SK-MEL-5 (cell line): ENCODE results near the gene MAML2. TPM values are rescaled to one million over a fixed set of nuclear protein-coding genes. Genes with fewer than 3 reads are reported as not detected.

Experiments used
- DNase-seq: peaks from one replicate; pipeline ENCODE4 v3.0.0-alpha.2; 2016; ENCODE audit warnings: low read depth, low spot score
- in situ Hi-C: cut with HindIII; loops from 2 replicates; pipeline ENCODE4 v1.10.0; 2016; ENCODE audit warnings: low sequenced_read_pairs, high pct_unique_total_duplicates, low pct_unique_long_range_greater_than_20kb
- total RNA-seq: library from RNA; depleted of rRNA; stranded (reverse); fragments of >200 nt; shearing (Covaris generic); gene quantifications from 2 replicates; pipeline ENCODE4 v1.2.3, GENCODE V29; 2014

Gene MAML2
- total RNA-seq, 1 experiment from 2014 or later, result 3.5 TPM

- in situ Hi-C loops, result no loop called here
Measured at GRCh38 chr11:96074551-96075310, 268.3 kb downstream of the MAML2 start.

GRCh38 chr11:96073536-96073935, 269.5 kb downstream of the MAML2 start:
- no peak for DNase-seq
- in situ Hi-C loops, result no loop called here

More at GRCh38 chr11:96074551-96075310, 268.3 kb downstream of the MAML2 start:
- no peak for DNase-seq

GRCh38 chr11:96072592-96072991, 270.4 kb downstream of the MAML2 start:
- DNase-seq, result no peak
- in situ Hi-C loops, result no loop called here

- DNase-seq, result no peak
- in situ Hi-C loops, result no loop called here
Measured at GRCh38 chr11:96070453-96070852, 272.5 kb downstream of the MAML2 start.

- peak; percentile 62 for DNase-seq
- in situ Hi-C loops, result no loop called here
Measured at GRCh38 chr11:96067160-96067559, 275.8 kb downstream of the MAML2 start.

- in situ Hi-C loops, result no loop called here
- DNase-seq, result no peak
Measured at GRCh38 chr11:96065379-96065778, 277.6 kb downstream of the MAML2 start.

GRCh38 chr11:96063886-96064285, 279.1 kb downstream of the MAML2 start:
- in situ Hi-C loops, result no loop called here
- no peak for DNase-seq

GRCh38 chr11:96063053-96063452, 279.9 kb downstream of the MAML2 start:
- DNase-seq, result no peak
- in situ Hi-C loops, result no loop called here

- no peak for DNase-seq
- in situ Hi-C loops, result no loop called here
Measured at GRCh38 chr11:96062134-96062533, 280.9 kb downstream of the MAML2 start.

GRCh38 chr11:96061730-96062129, 281.3 kb downstream of the MAML2 start:
- in situ Hi-C loops, result no loop called here
- no peak for DNase-seq

- peak; percentile 89 for DNase-seq
Measured at GRCh38 chr11:96061069-96061468, 281.9 kb downstream of the MAML2 start.

GRCh38 chr11:96057502-96057901, 285.5 kb downstream of the MAML2 start:
- in situ Hi-C loops, result no loop called here
- no peak for DNase-seq

More at GRCh38 chr11:96061069-96061468, 281.9 kb downstream of the MAML2 start:
- in situ Hi-C loops, result no loop called here

GRCh38 chr11:96056576-96056975, 286.4 kb downstream of the MAML2 start:
- DNase-seq, result no peak
- in situ Hi-C loops, result no loop called here

- in situ Hi-C loops, result no loop called here
- no peak for DNase-seq
Measured at GRCh38 chr11:96055706-96056387, 287.1 kb downstream of the MAML2 start.

- in situ Hi-C loops, result no loop called here
- DNase-seq, result peak; percentile 53
Measured at GRCh38 chr11:96054870-96055705, 287.9 kb downstream of the MAML2 start.

- no peak for DNase-seq
- in situ Hi-C loops, result no loop called here
Measured at GRCh38 chr11:96052921-96053651, 289.9 kb downstream of the MAML2 start.

- DNase-seq, result no peak
- in situ Hi-C loops, result no loop called here
Measured at GRCh38 chr11:96051820-96052219, 291.2 kb downstream of the MAML2 start.
